Mesothelial cell of epicardium (in vitro differentiated cells): Measurements from ENCODE around the gene IRS1. TPM values are rescaled to one million over a fixed set of nuclear protein-coding genes. Genes with fewer than 3 reads are reported as not detected.

Experiments used
- DNase-seq, 2 experiments: peaks; one replicate each; pipeline ENCODE4 v3.0.0; 2021; ENCODE audit warnings: low spot score in 2 of 2; ENCODE audit not compliant: unreplicated experiment in 2 of 2
- H3K27ac Mint-ChIP-seq: 2 replicates; pipeline ENCODE4 v1.8.0; 2021; ENCODE audit warnings: mixed read lengths
- H3K27me3 Mint-ChIP-seq: 2 replicates; pipeline ENCODE4 v1.8.0; 2021; ENCODE audit warnings: low read depth, mixed read lengths
- H3K36me3 Mint-ChIP-seq: 2 replicates; pipeline ENCODE4 v1.8.0; 2021; ENCODE audit warnings: mixed read lengths
- H3K4me1 Mint-ChIP-seq: 2 replicates; pipeline ENCODE4 v1.8.0; 2021; ENCODE audit warnings: mixed read lengths
- H3K4me3 Mint-ChIP-seq: 2 replicates; pipeline ENCODE4 v1.8.0; 2021; ENCODE audit warnings: mild to moderate bottlenecking, moderate library complexity, mixed read lengths
- H3K9me3 Mint-ChIP-seq: 2 replicates; pipeline ENCODE4 v1.8.0; 2021; ENCODE audit warnings: mixed read lengths
- CTCF ChIP-seq: fragments of 200-600 bp; sonication (generic); IDR thresholded peaks from one replicate; pipeline ENCODE4 v1.5.0; 2021; ENCODE audit warnings: antibody characterized with exemption; ENCODE audit not compliant: unreplicated experiment
- total RNA-seq: library from RNA; stranded (reverse); gene quantifications from 3 replicates; pipeline ENCODE4 v1.2.1, GENCODE V29; 2021

IRS1 gene
- total RNA-seq, 1 donor from 2014 or later: 64.2 TPM

GRCh38 chr2:226771067-226771466 is 28.6 kb downstream of the IRS1 start:
- peaks cover 37% of the 10 kb centered on the region for H3K4me1 Mint-ChIP-seq
- peaks cover 32% of the 10 kb centered on the region for H3K36me3 Mint-ChIP-seq
- no peaks in the 10 kb centered on the region for H3K27me3 Mint-ChIP-seq
- no peak for TF ChIP-seq CTCF
- peaks cover 19% of the 10 kb centered on the region for H3K9me3 Mint-ChIP-seq
- DNase-seq: no peak
- H3K4me3 Mint-ChIP-seq: no peak overlapping the region
- peak overlapping the region; percentile 3 for H3K27ac Mint-ChIP-seq

GRCh38 chr2:226767056-226767813 is 32.4 kb downstream of the IRS1 start:
- DNase-seq: no peak
- no peaks in the 10 kb centered on the region for H3K27me3 Mint-ChIP-seq
- peaks cover 31% of the 10 kb centered on the region for H3K4me1 Mint-ChIP-seq
- peaks cover 12% of the 10 kb centered on the region for H3K9me3 Mint-ChIP-seq
- peaks cover 35% of the 10 kb centered on the region for H3K36me3 Mint-ChIP-seq
- no peak overlapping the region for H3K4me3 Mint-ChIP-seq
- no peak for TF ChIP-seq CTCF
- H3K27ac Mint-ChIP-seq: no peak overlapping the region

- Mint-ChIP-seq H3K4me3 (no peak overlapping the region), H3K36me3 (peaks cover 42% of the 10 kb centered on the region), H3K27ac (no peak overlapping the region), H3K9me3 (peaks cover 12% of the 10 kb centered on the region), H3K4me1 (peaks cover 26% of the 10 kb centered on the region), H3K27me3 (no peaks in the 10 kb centered on the region)
- TF ChIP-seq CTCF: no peak
- DNase-seq: no peak
These were observed 33.1 kb downstream of the IRS1 start for GRCh38 chr2:226766352-226767055.

- no peak for DNase-seq
- Mint-ChIP-seq H3K27ac (peak overlapping the region; percentile 91), H3K4me3 (no peak overlapping the region), H3K9me3 (peaks cover 12% of the 10 kb centered on the region), H3K27me3 (no peaks in the 10 kb centered on the region), H3K36me3 (peaks cover 38% of the 10 kb centered on the region), H3K4me1 (peaks cover 33% of the 10 kb centered on the region)
- TF ChIP-seq CTCF: no peak
These were observed 36.3 kb downstream of the IRS1 start for GRCh38 chr2:226763320-226763719.

- H3K27me3 Mint-ChIP-seq: no peaks in the 10 kb centered on the region
- H3K4me1 Mint-ChIP-seq: peaks cover 38% of the 10 kb centered on the region
- no peak for TF ChIP-seq CTCF
- peak overlapping the region; percentile 12 for H3K27ac Mint-ChIP-seq
- no peak for DNase-seq
- peaks cover 12% of the 10 kb centered on the region for H3K9me3 Mint-ChIP-seq
- peaks cover 38% of the 10 kb centered on the region for H3K36me3 Mint-ChIP-seq
- H3K4me3 Mint-ChIP-seq: no peak overlapping the region
These were observed 38.4 kb downstream of the IRS1 start for GRCh38 chr2:226761195-226761583.
